Stromal cell of bone marrow (primary cell): ENCODE data around the gene CAV3.

Experiments
- DNase-seq: peaks from one replicate; pipeline ENCODE4 v3.0.0-alpha.2; 2012; ENCODE audit warnings: low read depth

CAV3 gene

DNA sequence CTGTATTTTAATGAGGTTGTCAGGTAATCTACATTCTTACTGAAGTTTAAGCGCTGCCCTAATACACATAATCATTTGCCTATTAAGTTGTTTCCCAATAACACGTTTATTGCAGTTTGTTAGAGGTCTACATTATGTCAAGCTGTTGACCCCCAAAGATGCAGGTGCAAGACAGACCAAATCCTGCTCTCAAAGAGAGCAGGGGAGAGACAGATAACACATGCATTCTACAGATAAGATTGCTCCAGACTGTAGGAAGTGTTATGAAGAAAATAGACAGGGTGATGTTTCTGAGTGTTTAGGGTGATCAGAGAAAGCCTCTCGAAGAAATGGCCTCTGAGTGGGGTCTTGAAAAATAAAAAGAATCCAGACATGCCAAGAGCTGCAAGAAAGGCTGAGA, 60.6 kb downstream of the CAV3 start:
- DNase-seq, result no peak
